Astrocyte of the spinal cord (primary cell): ENCODE data around the gene CXCL5.

Source experiments
- DNase-seq: peaks from one replicate; pipeline ENCODE4 v3.0.0; 2011; ENCODE audit warnings: low read depth, low spot score
- H3K4me3 ChIP-seq: 2 replicates; pipeline ENCODE4 v1.5.1; 2011; ENCODE audit warnings: low read depth, mild to moderate bottlenecking, low read length, moderate library complexity
- CTCF ChIP-seq: IDR thresholded peaks from 2 replicates; pipeline ENCODE4 v1.5.1; 2012; ENCODE audit warnings: low read depth, mild to moderate bottlenecking, low read length, inconsistent platforms
- in situ Hi-C: cut with HindIII; loops from 2 replicates; pipeline ENCODE4 v1.10.0; 2017; ENCODE audit warnings: low sequenced_read_pairs

The CXCL5 gene

GRCh38 chr4:74018116-74018515 lies 19.6 kb upstream of the CXCL5 start:
- TF ChIP-seq CTCF: no peak
- H3K4me3 ChIP-seq: no peak overlapping the region
- in situ Hi-C loops: no loop called here
- DNase-seq: no peak

GRCh38 chr4:74016068-74016467 lies 17.6 kb upstream of the CXCL5 start:
- no peak for DNase-seq
- TF ChIP-seq CTCF: no peak
- H3K4me3 ChIP-seq: no peak overlapping the region
- in situ Hi-C loops: no loop called here

GRCh38 chr4:74015126-74015780 lies 16.8 kb upstream of the CXCL5 start:
- in situ Hi-C loops: no loop called here
- no peak overlapping the region for H3K4me3 ChIP-seq
- DNase-seq: no peak
- TF ChIP-seq CTCF: no peak

GRCh38 chr4:74014332-74014731 lies 15.9 kb upstream of the CXCL5 start:
- no peak for DNase-seq
- TF ChIP-seq CTCF: no peak
- in situ Hi-C loops: no loop called here
- no peak overlapping the region for H3K4me3 ChIP-seq

GRCh38 chr4:74013264-74013663 lies 14.8 kb upstream of the CXCL5 start:
- in situ Hi-C loops: no loop called here
- DNase-seq: no peak

GRCh38 chr4:74012130-74012529 lies 13.7 kb upstream of the CXCL5 start:
- TF ChIP-seq CTCF: no peak
- no peak for DNase-seq
- no peak overlapping the region for H3K4me3 ChIP-seq
- in situ Hi-C loops: no loop called here

More at GRCh38 chr4:74013264-74013663, 14.8 kb upstream of the CXCL5 start:
- no peak for TF ChIP-seq CTCF
- H3K4me3 ChIP-seq: no peak overlapping the region
